ENCODE data around the gene TBX2.

The TBX2 gene

DNA sequence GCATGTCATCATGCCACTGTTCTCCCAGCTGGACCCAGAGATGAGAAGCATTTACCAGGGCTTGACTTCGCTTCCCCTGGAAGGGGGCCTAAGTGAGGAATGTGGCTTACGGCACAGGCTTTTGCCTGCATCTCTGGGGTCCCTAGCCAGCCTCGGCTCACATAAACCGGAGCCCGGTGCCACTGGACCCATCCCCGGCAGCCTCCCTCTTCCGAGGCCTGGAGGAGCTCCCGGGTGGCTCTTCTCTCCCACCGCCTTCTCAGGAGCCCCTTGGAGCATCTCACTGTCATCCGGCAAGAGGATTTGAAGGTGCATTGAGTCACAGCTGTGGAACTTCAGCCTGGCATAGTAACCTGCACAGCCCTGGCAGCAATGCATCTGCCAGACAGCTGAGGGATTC is 29.9 kb upstream of the TBX2 start:
- no peak for DNase-seq

GRCh38 chr17:61371179-61371578 is 28.5 kb upstream of the TBX2 start:
- DNase-seq, result no peak

GRCh38 chr17:61371606-61372005 is 28.0 kb upstream of the TBX2 start:
- no peak for DNase-seq

DNA sequence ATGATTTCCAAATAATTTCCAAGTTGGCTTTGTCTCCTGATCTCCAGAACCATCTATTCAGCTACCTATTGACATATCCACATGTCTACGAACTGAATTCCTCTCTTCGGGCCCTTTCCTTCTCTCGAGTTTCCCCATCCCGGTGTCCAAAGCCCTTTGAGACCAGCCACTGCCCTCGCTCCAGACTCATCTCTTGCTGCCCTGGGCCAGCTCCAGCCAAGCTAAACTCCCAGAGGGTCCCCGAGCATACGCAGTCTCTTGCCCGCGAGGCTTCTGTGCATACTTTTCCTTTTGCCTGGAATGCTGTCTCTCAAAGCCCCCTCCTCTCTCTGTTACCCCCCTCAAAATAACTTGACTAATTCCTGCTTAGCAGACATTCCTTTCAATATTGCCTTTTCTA is 27.2 kb upstream of the TBX2 start:
- no peak for DNase-seq

GRCh38 chr17:61376931-61377838 is 22.5 kb upstream of the TBX2 start:
- DNase-seq, result peak; percentile 34

GRCh38 chr17:61378658-61379456 is 20.8 kb upstream of the TBX2 start:
- DNase-seq, result peak; percentile 4

GRCh38 chr17:61379457-61380216 is 20.0 kb upstream of the TBX2 start:
- no peak for DNase-seq

- no peak for DNase-seq
Observed at GRCh38 chr17:61380217-61380835, 19.3 kb upstream of the TBX2 start.

DNA sequence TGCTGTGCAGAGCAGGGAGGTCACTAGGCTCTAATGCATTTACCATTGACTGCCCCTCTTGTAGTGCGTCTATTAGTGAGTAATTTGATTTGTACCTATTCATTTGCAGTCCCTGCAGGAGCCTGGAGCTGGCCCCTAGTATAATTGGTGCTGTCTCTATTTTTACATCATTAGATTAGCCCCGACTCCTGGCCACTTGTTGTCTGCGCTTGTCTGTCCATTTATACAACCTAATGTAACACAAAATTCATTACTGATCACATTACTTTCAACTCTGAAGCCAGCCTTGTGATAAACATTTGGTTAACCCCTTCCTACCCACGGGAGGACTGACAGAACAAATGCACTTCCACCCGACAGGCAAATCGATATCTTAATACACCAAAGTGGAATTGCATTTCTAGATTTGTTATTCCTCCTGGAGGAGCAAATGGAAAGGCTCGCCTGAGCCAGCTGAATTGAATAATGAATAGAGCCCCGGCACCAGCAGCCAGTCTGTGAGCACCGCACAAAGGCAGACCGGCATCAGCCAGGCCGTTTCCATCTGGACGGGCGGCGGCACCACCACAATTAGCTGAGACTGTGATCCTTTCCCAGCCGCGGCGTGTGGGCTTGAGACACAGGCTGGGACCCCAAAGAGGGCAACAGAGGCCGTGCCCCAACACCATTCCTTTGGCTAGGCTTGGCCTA is 18.7 kb upstream of the TBX2 start:
- DNase-seq, result no peak

- no peak for DNase-seq
Observed at GRCh38 chr17:61381537-61381936, 18.1 kb upstream of the TBX2 start.

DNA sequence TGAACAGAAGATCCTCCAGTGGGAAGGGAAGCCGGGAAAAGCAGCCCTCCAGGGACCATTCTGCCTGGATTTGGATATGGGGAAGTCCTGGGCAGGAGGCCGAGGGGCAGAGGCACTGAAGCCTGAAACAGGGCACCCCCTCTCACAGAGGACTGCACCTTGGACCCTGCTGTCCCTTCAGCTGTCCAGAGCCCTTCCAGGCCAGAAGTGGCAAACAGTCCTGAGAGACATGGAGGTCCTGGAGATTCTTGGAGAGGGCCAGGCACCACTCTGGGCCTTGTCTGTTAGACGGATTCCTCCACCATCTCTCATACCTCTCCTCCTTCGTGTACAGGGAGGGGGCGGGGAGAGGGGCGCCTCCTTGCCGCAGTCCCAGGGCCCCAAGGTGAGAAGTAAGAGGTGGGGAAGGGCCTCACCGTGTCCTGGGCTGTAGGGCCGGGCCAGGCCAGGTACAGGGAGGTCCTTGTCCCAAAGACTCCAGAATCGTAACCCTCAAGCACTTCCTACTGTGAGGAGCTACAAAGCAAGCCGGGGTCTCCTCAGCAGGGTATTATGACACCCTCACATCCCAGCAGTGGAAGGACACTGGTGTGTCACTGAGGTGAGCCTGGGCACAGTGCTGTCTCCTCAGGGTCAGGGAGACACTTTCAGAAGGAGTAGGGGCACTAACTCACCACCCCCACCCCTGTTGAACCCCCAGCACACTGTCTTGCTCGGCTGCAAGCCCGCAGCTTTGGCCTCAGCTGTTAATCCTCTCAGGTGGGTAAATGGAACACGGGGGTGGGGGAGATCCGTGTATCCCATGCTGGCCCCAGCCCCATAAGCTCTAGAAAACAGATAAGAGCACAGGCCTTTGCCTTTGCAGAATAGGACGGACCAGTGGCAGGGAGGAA is 16.6 kb upstream of the TBX2 start:
- no peak for DNase-seq

GRCh38 chr17:61383689-61384201 is 15.9 kb upstream of the TBX2 start:
- DNase-seq, result peak; percentile 56

- DNase-seq, result no peak
Observed at GRCh38 chr17:61384354-61384691, 15.3 kb upstream of the TBX2 start.

- DNase-seq, result peak; percentile 41
Observed at GRCh38 chr17:61384692-61385576, 14.7 kb upstream of the TBX2 start.

- peak; percentile 8 for DNase-seq
Observed at GRCh38 chr17:61385577-61386236, 13.9 kb upstream of the TBX2 start.

GRCh38 chr17:61386251-61386650 is 13.4 kb upstream of the TBX2 start:
- DNase-seq, result peak; percentile 10

DNA sequence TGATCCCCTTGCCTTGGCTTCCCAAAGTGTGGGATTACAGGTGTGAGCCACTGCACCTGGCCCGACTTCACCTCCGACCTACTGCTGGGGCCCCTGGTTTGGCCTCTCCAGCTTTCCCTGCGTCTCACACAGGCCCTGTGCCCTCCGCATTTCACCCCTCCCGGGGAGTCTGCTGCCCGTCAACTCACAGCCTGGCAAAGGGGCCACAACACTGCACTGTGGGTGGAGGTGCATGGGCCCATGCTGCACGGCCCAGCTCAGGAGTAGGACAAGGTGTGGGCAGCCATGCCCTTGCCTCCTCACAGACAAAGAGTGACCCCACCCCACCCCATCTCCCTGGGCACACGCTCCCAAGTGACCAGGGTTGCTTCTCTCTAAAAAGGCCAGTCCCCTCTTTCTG is 12.6 kb upstream of the TBX2 start:
- peak; percentile 16 for DNase-seq

DNA sequence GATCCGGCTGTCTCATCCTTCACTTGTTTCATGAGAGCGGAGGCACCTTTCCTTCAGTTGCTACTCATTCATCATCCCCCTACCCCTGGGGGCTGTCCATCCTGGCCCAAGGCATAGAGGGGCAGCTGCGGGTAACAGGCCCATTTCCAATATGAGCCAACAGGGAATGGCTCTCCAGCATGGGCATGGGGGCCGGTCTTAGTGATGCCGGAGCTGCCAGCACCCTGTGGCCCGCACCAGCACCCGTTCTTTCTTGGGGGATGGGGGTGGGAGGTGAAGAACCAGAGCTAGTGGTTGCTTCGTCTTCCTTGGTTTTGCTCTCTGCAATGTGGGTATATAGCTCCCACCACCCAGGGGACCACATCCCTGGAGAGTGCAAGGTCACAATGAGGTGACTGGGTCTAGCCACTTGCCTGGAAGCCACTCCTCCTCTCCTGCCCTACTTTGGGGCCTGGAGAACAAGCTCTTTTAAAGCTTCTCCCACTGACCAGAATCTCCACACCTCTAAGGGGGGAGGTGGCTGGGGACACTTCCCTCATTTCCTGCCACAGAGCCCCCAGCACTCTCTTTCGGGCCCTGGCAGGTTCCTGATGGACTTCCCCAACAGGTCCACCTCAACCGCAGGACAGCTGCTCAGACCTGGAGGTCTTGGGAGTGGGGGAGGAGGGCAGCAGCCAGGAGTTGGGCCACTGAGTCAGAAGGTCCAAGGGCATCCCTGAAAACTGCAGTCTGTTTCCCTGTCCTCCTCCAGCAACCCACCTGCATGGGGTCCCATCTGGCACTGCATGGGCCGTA is 11.9 kb upstream of the TBX2 start:
- peak; percentile 11 for DNase-seq

Measured in femur (tissue), 1 donor.